DMS 273 treated with DMSO at 0.1 percent for 48 hours (cell line): Measurements from ENCODE around the gene PDK1.

Experiments used
- DNase-seq: peaks from one replicate; lab custom pipeline; 2025; lab: John Stamatoyannopoulos, UW

The PDK1 gene

DNA sequence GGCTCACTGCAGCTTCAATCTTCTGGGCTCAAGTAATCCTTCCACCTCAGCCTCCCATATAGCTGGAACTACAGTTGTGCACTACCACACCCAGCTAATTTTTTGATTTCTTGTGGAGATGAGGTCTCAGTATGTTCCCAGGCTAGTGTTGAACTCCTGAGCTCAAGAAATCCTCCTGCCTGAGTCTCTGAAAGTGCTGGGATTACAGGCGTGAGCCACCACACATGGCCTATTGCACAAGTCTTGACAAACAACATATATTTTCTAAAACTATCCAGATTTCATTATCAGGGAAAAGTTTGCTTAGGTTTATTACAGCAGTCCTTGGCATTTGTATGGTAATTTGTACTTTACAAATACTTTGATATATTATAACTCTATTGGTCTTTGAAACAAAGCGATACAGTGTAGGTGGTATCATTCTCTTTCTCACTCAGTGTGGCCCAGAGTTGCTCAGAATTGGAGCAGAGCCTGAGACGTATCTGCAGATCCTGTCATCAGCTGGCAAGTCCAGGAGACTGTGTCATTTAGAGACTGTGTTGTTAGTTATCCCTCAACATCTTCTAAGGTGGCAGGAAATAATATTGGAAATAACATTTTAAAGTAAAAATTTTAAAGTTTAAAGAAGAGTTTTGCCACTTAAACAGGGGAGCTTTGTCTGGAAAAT lies 41.4 kb downstream of the PDK1 start:
- no peak for DNase-seq

DNA sequence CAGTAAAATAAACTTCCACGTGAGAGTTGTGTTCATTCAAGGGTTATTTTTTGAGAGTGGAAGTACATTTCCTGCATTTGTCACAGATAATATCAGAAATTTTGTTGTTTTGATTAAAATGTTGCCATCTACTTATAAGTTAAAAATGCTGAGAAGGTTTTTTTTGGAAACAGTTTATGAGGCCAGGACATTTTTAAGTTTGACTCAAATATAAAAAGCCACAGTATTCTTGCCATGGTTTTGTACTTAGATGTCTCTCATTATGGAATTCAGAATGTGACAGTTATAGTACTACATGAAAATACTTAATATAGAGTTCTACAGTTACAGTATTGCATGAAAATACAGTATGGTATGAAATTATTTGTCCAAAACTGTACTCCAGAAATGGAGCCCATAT lies 44.1 kb downstream of the PDK1 start:
- no peak for DNase-seq

DNA sequence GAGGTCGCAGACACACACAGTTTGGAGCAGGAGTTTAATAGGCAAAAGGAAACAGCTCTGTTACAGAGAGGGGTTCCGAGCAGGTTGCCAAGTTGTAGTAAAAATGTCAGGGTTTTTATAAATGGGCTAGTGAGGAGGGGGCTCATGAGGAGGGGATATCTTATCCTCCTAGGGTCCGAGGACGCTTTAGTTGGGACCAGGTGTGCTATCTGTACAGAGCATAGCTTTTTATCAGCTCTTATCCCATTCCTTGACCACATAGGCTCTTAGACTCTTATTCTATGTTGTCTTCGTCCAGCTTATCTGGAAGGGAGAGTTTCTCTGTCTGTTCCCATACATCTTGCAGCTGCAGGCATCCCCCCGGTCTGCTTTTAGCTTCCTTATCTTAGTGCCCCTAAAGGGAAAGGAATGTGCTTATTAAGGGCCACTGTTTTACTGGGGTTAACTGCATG lies 44.7 kb downstream of the PDK1 start:
- no peak for DNase-seq

DNA sequence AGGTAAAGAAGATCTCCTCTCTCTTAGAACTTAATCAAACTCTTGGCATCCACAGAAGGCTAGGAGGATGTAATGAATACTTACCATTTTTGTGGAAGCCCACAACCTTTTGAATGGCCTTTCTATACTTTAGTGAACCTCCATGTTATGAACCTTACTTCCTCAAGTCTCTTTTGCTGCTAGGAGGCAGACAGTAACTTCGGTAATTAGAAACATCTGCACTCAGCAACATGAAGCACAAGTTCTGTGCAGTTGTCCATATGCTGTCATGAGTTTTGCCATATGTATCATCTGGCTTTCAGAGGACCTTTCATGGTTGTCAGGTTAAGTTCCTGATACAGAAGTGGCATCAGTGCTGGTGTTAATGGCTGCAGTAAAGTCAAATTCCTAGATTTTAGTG lies 50.4 kb downstream of the PDK1 start:
- DNase-seq: no peak

DNA sequence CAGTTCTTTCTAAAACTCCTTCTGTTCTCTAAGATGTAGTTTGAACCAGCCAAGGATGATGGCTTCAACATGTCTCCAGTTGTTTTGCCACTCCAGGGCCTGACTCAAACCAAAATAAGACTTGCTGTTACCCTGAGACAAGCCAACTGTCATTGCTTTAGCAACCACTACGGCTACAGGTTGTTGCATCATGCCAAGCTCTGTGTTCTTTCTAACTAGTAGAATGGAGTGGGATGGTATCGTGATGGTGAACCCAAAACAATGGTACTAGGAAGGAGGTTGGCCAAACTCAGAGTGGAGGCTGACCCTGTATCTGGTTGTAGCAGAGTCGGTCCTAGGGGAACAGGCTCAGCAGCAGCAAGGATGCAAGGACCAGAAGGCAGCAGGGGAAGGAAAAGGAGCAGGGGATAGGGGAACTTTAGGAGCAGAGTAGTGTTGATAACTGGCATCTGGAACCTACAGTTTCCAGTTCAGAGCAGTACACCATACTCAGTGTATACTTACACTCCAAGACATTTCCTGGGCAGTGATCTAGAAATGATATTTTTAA lies 51.6 kb downstream of the PDK1 start:
- no peak for DNase-seq

DNA sequence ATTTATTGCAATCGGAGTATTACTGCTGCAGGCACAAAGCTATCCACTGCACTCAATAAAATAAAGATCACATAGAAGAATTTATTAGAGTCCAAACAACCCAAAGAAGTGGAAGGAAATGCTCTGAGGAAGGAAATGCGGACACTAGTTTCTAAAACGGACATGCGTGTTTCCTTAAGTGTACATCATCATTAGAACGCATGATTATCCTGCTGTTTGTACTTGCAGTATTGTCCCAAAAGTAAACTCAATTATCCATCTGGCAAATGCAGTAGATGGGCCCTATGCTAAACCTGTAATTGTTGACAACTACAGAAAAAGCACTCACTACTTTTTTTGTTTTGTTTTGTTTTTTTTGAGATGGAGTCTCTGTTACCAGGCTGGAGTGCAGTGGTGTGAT lies 53.6 kb downstream of the PDK1 start:
- DNase-seq: no peak

GRCh38 chr2:172612051-172612450 lies 56.2 kb downstream of the PDK1 start:
- no peak for DNase-seq

DNA sequence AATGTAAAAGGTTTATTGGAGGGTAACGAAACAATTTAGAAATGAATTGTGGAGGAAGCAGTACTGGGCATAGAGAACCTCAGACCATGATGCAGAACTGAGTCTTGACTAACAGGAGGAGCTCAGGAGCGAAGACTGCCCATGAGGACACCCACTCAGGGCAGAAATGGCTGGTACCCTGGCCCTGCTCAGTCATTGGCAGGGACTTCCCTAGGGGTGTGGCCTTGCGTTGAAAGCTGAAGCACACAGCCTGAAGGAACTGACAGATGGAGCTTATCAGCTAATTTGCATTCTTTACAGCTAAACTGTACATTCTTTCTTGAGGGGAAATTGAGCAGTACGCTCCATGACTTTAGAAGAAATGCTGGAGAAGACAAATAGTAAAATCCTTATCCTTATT lies 57.1 kb downstream of the PDK1 start:
- peak; percentile 92 for DNase-seq

DNA sequence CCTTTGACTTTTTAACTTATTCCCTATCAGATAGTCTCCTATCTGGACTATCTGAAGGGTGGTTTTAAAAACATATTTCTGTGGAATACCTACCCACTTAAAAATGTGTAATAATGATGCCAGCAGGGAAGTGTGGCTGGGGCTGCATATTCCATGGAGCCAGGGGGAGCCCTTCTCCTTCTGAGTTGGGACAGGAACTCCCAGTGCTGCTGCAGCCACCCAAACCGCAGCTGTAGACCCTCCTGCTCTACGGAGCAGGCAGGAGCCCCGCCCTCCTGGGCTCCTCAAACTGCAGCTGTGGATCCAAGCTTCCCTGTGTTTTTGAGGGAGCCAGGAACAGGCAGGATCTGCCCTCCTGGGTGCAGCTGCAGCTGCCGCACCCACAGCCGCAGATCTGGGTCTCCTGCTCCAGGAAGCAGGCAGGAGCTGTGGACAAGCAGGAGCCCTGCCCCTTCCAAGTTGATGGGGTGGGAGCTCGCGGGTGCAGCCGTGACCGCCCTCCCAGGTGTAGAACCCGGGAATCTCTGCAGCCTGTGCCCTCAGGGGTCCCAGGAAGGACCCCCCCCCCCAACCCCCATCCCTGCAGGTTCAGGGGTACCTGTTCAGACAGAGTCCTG lies 57.8 kb downstream of the PDK1 start:
- DNase-seq: no peak

- DNase-seq: no peak
Measured at GRCh38 chr2:172614932-172615331, 59.0 kb downstream of the PDK1 start.

- no peak for DNase-seq
Measured at GRCh38 chr2:172615727-172616261, 59.9 kb downstream of the PDK1 start.

- DNase-seq: no peak
Measured at GRCh38 chr2:172617115-172617514, 61.2 kb downstream of the PDK1 start.

DNA sequence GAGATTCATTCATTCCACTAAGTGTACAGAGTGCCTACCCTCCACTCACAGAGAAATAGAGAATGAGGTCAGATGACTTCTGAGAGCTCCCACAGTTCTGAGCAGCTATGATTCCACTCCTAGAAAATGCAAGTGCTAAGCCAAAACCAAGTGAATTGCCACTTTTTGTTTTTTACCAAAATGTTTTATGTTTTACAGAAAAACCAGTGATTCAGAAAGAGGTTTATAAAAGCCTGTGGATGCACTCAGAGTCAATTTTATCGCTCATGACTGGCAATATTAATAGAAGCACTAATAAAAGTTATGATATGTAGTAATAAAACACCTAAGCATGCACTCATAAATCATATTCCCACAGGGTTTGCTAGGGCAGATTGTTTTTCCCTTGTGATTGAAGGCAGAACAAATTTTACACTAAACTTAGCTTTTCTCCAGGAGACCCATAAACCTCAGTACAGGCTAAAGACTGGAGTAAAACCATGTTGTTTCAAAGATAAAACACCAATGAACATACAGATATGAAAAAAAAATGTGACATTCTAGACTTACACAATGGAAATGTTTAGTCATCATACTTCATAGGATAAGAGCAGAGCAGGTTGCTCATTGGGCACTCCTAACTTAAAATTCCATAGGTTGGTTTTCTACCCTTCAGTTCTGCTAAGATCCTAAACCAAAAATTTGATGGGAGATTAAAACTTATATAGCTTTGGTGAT lies 67.5 kb downstream of the PDK1 start:
- no peak for DNase-seq

DNA sequence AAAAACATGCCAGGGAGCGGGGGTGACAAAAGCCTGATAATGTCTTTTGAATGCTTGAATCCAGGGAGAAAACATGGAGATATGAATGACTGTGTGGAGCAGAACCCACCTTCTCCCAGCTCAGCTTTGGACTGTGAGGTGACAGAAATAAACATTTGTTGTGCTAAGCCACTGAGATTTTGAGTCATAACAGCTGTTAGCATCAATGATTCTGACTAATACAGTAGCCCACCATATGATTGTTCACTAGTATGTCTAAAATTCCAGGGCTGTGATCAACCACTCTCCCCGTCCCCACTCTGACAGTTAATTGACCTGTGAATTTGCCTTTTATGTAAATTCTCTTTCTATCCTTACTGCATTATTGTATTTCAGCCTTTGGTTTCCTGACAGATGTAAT lies 69.1 kb downstream of the PDK1 start:
- DNase-seq: no peak

- no peak for DNase-seq
Measured at GRCh38 chr2:172627181-172627580, 71.3 kb downstream of the PDK1 start.

DNA sequence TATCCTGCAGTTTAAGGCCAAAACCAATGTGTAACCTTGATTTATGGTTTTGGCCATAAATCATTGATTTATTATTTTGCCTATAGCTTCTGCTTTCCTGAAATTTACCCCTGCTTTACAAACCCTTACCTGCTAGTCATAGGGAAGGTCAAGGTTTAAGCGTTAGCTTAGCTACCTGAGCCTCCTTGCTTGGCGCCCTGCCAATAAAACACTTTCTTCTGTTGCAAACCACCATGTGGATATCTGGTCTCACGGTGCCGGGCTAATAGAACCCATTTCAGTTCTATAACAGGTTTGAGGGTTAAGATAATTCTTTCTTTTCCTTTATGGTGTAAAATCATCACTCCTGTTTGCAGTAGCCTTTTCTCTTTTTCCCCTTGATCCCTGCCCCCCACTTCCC lies 72.2 kb downstream of the PDK1 start:
- no peak for DNase-seq

- no peak for DNase-seq
Measured at GRCh38 chr2:172629586-172629985, 73.7 kb downstream of the PDK1 start.

- no peak for DNase-seq
Measured at GRCh38 chr2:172630181-172630580, 74.3 kb downstream of the PDK1 start.

- DNase-seq: no peak
Measured at GRCh38 chr2:172634477-172634876, 78.6 kb downstream of the PDK1 start.

DNA sequence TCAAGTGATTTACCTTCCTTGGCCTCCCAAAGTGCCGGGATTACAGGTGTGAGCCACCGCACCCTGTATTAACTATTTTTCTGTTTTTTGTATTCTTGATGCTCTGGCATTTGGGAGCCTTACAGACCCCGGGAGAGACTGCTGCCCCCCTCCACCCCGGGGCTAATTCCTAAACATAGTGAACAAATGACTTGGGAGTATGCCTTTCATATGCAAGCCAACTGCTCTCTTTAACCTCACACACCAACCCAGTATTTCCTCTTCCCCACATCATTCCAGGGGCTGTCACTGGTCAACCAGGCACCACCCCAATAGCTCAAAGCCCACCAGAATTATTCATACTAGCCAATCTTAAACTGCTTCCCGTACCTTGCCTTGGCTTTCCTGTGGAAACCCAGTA lies 79.7 kb downstream of the PDK1 start:
- no peak for DNase-seq

DNA sequence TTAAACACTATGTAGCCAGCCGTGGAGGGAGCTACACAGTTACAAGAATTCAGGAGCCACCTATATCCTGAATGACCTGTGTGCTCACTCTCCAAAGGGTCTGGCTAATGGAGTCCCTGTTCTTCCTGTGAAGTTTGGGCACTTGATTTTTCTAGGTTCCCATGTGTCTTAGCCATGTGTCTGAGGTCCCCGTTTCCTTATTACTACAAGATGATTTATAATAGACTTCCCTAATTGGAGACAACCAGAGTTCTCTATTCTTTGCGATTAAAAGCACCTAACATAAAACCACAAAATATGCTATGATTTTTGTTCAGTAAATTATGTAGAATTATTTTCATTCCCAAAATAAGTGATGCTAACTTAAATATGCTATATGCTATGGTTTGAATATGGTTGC lies 83.4 kb downstream of the PDK1 start:
- DNase-seq: no peak

DNA sequence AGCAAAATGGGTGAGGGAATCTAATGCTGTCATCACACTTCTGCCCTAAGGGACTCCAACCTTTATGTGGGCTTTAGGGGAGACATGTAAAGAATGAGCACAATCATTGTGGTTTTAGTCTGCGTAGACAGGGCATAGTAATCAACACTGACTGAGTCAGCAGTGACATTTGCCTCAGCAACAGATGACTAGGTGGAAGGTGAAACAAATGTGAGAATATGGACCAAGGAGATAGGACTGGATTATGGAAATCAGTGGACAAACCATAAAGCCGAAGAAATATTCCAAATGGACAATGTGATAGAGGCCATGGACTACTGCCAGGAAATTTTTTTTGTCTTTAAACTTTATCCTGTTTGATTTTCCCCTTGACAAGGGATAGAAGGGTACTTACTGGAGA lies 83.9 kb downstream of the PDK1 start:
- DNase-seq: no peak

DNA sequence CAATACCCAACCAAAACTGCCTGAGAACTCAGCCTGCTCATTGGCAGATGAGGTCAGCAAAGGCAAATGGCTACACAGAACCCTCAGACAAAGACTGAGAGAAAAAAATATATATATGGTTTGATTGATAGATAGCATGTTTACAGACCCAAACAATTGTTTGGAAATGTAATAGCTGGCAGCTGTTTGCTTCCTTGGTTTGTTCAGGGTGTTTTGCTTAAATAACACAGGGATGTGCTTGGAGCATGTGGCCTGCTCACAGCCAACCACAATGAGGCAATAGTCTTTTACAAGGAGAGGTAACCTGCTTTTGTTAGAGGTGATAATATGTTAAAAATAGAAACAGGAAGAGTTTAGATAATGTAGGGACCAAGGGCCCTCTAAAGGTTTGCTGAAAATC lies 84.5 kb downstream of the PDK1 start:
- DNase-seq: no peak
